ENCODE results near the gene LEMD1.

DNA sequence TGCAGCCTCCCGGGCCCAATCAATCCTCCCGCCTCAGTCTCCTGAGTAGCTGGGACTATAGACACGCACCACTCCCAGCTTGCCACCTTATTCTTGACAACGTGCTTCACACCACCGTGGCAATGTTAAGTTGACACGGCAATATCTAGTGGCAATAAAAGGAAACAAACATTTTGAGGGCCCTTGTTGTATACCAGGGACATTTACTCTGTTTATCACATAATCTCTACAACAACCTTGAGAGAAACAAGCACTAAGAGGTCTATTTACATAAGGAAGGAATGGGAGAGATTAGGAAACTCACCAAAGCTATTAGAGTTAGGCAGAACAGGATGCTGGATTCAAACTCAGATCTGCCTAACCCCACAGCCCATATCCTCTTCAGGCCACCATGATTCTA is 68.2 kb downstream of the LEMD1 start:
- TF ChIP-seq, protein P1, sequence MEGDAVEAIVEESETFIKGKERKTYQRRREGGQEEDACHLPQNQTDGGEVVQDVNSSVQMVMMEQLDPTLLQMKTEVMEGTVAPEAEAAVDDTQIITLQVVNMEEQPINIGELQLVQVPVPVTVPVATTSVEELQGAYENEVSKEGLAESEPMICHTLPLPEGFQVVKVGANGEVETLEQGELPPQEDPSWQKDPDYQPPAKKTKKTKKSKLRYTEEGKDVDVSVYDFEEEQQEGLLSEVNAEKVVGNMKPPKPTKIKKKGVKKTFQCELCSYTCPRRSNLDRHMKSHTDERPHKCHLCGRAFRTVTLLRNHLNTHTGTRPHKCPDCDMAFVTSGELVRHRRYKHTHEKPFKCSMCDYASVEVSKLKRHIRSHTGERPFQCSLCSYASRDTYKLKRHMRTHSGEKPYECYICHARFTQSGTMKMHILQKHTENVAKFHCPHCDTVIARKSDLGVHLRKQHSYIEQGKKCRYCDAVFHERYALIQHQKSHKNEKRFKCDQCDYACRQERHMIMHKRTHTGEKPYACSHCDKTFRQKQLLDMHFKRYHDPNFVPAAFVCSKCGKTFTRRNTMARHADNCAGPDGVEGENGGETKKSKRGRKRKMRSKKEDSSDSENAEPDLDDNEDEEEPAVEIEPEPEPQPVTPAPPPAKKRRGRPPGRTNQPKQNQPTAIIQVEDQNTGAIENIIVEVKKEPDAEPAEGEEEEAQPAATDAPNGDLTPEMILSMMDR (IDR thresholded peaks at IDR 0.05) = no peak
- TF ChIP-seq POLR2A (IDR thresholded peaks at IDR 0.05) (no peak), POLR2AphosphoS5 (IDR thresholded peaks at IDR 0.05) (no peak)

All from stomach (tissue), 4 donors.